ENCODE measurements around the gene NOM1. TPM values are rescaled to one million over a fixed set of nuclear protein-coding genes. Genes with fewer than 3 reads are reported as not detected.

The NOM1 gene
- total RNA-seq, 1 donor from 2014 or later, result 14.4 TPM

DNA sequence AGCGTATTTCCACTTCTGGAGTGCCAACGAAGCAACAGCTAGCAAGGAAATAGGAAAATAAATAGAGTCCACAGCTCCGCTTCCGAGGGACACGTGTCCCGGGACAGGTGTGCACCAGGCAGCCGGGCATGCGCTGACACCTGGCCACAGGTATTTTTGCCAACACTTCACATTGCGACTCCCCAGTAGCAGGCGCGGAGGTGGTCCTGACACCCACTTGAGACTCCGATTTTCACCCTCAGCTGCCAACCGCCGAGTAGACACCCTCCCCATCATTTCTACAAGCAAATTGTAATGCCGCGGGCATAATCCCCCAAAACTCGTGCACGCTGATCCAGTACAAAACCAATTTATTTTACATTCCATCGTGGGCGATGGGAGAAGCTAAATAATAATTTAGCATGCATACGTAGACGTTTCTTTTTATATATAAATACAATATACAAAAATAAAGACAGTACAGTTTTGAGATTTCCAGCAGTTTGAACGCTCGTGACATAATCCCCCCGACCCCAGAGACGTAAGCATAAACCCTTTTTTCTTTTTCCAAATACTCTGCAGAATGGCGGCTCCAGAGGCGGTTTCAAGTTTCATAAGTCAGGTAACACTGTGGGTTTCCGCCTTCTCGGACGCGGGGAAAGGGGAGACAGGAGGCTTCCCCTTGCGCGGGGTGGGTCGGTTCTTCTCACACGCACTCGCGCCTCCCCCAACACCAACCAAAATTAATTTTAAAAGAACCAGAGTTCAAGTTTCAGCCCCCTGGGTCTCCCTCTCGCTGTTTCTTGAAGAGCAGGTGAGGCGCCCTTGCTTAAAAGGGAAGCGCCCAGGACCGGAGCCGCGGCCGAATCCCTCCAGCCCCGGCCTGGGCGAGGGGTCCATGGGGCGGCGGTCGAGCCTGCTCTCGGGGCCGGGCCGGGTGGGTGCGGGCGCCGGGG is 55.3 kb downstream of the NOM1 start:
- no peak for DNase-seq (ENCODE audit: low spot score)

DNA sequence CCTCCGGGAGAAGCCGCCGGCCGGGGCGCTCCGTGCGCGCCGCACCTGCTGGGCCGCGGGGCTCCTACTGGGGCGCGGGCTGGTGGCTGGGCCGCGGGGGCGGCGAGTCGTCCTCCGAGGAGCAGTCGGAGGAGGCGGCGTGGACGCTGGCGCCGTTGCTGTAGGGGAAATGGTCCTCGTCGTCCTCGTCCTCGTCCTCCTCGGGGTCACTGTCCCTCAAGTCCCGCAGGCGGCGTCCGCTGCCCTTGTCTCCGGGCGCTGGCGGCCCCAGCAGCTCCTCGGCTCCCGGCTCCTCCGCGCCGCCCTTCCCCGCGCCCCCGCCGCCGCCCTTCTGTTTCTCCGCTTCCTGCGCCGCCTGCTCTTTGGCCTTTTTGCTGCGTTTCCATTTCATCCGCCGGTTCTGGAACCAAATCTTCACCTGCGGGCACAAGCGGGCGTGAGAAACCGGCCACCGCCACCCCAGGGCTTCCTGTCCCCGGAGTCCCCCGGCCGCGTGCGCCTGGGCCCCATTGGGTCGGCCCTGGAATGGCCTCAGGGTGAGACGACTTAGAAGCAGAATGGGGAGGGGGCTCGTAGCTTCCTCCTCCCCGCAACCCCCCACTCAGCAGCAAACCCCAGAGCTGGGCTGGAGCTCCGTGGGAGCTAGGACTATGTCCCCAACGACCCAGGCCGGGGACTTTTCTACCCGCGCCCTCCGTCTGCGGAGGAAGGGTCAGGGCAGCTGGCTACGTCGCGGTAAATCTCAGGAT is 56.1 kb downstream of the NOM1 start:
- DNase-seq (ENCODE audit: low spot score), result no peak

DNA sequence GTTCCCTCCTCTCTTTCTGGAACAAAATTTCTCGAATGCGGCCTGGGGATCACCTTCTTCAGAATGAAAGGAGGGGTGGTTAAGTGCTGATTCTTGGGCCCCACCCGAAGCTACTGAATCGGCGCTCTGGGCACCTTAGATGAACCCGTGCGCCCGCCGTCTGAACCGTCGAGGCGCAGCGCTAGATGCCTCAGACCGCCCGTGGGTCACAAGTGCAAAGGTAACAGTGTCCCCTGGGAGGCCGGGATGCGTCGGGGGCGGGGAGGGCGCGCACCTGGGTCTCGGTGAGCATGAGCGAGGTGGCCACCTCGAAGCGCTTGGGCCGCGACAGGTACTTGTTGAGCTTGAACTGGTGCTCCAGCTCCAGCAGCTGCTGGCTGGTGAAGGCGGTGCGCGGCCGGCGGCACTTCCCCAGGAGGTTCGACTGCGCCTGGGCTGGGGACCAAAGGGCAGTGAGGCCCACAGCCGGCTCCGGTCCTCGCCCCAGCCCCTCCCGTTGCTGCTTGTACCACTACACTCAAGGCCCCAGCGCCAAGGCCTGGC is 56.8 kb downstream of the NOM1 start:
- no peak for DNase-seq (ENCODE audit: low spot score)

DNA sequence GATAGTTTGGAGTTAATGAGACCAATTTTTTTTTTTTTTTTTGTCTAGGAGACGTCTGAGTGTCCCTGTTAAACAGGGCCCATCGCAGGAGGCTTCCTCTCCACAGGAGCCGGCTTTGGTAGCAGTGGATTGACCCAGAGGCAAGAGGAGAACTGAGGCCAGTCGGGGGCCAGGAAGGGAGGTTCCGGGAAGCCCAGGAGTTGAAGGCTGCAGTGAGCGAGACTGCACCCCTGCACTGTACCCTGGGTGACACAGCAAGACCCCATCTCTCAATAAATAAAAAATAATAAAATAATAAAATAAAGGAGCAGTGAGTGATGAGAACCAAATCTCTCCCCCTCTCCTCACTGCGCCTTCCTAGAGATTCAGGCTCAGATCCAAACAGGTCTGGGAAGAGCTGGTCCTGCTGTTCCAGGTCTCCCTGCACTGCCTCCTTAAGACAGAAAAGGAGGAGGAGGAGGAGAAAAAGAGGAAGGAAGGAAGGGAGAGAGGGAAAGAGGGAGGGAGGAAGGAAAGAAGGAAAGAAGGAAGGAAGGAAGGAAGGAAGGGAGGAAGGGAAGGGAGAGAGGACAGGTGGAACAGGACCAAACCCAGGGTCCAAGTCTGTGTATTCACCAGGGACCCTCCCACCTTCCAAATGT is 57.4 kb downstream of the NOM1 start:
- no peak for DNase-seq (ENCODE audit: low spot score)

GRCh38 chr7:157007470-157008066 is 58.1 kb downstream of the NOM1 start:
- DNase-seq (ENCODE audit: low spot score), result no peak

DNA sequence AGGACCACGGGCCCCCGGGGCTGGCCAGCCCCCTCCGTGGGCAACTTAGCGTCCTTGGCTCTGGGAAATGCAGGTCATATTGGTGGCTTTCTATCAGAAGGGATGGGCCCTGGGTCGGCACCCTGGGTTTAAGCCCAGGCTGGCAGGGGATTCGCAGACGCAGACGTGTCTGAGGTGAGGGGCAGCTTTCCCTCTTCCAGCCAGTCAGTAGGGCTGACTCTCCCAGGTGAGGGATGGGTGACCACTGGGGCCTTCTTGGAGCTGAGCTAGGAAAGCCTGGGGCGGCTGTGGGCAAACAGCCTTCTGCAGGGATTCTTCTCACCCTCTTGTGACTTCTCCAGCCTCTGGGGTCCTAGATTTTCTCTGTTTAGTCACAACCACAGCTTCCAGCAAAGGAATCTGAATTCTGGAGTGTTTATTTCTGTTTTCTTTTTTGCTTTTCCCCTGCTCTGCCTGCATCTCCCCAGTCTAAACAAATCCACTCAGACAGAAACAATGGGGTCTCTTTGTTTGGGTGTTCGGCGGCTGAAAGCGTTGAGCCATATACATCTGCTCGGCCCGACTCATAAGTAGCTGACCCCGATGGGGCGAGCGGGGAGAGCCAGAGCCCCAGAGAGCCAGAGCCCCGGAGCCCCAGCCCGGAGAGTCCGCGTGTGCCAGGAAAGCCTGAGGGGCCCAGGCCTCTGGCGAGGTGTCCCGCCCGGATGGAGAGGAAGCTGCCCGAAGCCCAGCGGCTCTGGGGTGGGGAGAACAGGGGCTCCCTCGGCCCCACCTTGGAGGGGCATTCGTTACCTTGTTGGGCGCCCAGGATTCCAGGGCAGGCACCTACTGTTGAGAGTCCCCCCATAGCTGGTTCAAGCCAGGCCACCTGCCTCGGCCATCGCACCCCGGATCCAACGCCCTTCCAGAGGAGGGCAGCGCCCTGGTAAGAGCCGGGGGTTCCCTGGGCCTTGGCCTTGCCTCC is 59.0 kb downstream of the NOM1 start:
- DNase-seq (ENCODE audit: low spot score), result no peak

GRCh38 chr7:157009170-157009777 is 59.8 kb downstream of the NOM1 start:
- no peak for DNase-seq (ENCODE audit: low spot score)

DNA sequence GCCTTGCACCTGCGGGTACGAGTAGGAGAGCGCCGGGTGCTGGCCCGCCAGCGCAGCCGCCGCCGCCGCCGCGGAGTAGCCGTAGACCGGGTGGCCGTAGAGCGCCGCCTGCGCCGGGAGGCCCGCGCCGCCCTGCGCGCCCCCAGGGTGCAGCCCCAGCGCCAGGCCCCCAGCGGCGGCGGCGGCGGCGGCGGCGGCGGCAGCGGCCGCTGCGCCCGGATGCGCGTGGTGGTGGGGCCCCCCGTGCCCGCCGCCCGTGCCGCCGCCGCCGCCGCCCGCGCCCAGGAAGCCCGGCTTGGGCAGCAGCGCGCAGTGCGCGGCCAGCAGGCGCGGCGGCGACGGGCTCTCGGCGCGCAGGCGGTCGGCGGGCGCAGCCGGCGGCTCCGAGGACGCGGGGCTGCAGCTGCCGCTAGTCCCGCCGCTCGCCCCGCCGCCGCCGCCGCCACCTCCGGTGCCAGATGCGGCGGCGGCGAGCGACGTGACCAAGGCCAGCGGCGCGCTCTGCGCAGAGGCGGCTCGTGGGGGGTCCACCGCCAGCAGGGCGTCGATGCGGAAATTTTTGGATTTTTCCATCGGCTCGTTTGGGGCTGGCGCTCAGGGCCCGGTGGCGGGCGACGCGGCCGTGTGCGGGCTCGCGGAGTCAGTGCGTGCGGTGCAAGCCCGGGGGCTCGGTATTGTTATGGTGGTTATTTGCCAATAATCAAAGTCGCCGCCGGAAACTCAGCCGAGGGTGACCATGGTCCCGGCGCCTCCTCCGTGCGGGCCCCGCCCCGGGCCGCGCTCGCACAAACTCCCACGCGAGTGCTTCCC is 60.5 kb downstream of the NOM1 start:
- no peak for DNase-seq (ENCODE audit: low spot score)

- DNase-seq (ENCODE audit: low spot score), result peak; percentile 35
These were observed 61.2 kb downstream of the NOM1 start, which contains the start of gene MNX1 for GRCh38 chr7:157010588-157011332. Gene MNX1, minus strand, starts transcription at chr7:157010663. Its CDS starts 313 bp downstream, at chr7:157010350.

- DNase-seq (ENCODE audit: low spot score), result no peak
These were observed 62.0 kb downstream of the NOM1 start for GRCh38 chr7:157011333-157012112.

GRCh38 chr7:157012113-157012547 is 62.6 kb downstream of the NOM1 start:
- no peak for DNase-seq (ENCODE audit: low spot score)

- DNase-seq (ENCODE audit: low spot score), result no peak
These were observed 63.6 kb downstream of the NOM1 start for GRCh38 chr7:157013101-157013500.

DNA sequence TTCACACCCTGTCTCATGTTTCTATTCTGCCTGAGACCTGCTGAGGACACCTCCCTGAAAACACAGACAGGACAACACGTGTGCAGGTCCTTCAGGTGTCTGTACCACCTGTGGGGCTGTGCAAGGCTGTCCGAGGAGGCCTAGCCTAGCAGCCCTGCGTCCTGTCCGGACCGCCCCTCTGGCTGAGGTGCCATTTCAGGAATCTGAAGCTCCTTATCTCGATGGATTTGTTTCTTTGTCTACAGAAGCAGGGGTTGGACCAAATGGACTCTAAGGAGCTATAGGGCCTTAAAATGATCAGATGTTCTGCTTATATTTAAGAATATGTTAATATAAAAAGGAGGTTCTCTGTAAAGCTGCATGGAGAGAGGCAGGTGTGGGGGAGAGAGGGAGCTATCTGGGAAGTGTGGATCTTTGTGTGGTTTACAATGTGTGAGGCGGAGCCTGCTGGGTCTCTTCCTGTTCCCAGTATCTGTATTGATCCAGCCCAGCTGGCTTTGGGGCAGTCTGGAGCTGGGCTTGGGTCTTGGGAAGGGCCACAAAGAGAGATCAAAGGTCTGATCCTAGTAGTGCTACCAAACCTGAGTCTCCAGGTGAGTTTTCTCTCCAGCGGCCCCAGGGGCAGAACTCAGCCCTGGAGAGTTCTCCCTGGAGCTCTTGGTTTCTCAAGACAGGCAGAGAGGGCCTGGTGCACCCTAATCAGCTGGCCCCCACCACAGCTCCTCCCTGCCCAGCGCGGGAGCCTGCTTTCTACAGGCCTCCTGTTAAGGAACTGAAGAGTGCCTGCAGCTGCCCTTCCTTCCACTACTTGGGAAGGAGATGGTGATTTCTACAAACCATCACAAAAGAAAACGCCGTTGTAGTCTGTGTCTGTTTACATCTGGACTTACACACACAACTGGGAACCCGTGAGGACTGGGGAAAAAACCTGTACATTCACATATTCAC is 64.4 kb downstream of the NOM1 start:
- DNase-seq (ENCODE audit: low spot score), result no peak

DNA sequence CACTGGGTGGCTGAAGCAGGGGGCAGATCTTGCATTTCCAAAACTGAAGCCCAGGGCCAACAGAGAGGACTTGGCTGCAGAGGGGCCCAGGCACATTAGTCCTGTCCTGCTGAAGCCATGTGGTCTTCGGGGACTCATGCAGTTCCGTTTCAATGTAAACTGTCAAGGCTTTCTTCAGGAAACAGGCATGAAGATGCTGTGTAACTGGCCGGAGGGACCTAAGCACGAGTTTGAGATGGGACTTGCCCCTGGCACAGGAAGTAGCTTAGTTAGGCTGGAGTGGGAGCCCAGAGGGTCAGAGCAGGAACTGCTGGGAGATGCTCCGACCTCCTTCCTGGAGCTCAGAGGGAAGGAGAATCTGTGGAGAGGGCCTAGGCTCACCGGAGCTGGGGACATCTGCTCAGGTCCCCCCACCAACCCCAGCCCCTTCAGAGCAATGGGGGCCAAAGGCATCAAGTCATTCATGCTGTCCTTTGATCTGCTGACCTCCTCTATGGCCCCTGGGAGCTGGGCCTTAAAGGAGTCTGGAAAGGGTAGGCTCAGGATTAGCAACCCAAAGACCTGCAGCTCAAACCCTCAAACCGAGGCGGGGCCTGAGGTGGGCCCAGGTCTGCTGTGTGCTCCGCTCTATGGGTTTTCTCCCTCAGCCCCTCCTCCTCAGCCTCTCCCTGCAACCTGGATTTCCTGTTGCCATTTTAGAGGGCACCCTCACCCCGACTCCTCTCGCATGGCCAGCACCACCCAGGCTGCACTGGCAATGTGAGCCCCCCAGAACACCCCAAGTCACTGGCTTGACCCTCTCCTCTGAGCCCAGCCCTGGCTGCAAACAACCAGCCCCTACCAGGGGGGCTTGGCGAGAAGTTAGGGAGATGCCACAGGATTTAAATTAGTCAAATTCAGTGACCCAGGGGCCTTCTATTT is 65.4 kb downstream of the NOM1 start:
- no peak for DNase-seq (ENCODE audit: low spot score)

DNA sequence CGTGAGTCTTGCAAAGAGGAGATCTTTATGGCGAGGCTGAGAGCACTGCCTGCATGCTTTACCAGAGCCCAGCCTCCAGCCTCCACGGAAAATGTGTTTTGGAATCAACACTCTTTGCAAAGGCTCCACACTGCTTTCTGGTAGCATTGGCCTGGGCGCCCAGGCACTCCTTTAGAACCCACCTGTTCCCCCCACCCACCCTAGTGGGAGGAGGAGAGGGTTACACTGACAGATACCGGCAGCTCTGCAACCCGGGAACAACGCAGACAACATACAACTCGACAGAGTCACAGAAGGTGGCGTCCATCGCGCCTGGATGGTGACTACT is 66.5 kb downstream of the NOM1 start:
- DNase-seq (ENCODE audit: low spot score), result no peak
